ENCODE data around the gene YIPF2.
"Not testable (repeated sequence)": the region's sequence is repeated elsewhere in the genome, so short reads cannot be mapped to it uniquely, and the experiment has no call there.

YIPF2 gene

GRCh38 chr19:10928563-10929401 is at the start of gene YIPF2, which contains the start of gene TIMM29:
YIPF2 (minus strand) TSS chr19:10928639; CDS start chr19:10928410, 229 bp downstream.
TIMM29 (plus strand) TSS chr19:10928811; CDS start chr19:10928823, 12 bp downstream.
- peak; percentile 99 for DNase-seq

- DNase-seq = no peak
These were observed 49.3 kb upstream of the YIPF2 start for GRCh38 chr19:10977742-10978092.

- no peak for DNase-seq
These were observed 47.9 kb upstream of the YIPF2 start for GRCh38 chr19:10976131-10976892.

GRCh38 chr19:10975374-10976130 is 47.1 kb upstream of the YIPF2 start:
- no peak for DNase-seq

GRCh38 chr19:10971107-10971726 is 42.8 kb upstream of the YIPF2 start:
- no peak for DNase-seq

- no peak for DNase-seq
These were observed 40.2 kb upstream of the YIPF2 start for GRCh38 chr19:10968527-10969135.

GRCh38 chr19:10966809-10967208 is 38.4 kb upstream of the YIPF2 start:
- DNase-seq = no peak

- no peak for DNase-seq
These were observed 37.0 kb upstream of the YIPF2 start for GRCh38 chr19:10965398-10965797.

- DNase-seq = no peak
These were observed 36.5 kb upstream of the YIPF2 start for GRCh38 chr19:10964903-10965302.

- DNase-seq = no peak
These were observed 35.4 kb upstream of the YIPF2 start for GRCh38 chr19:10963865-10964264.

GRCh38 chr19:10962863-10963262 is 34.4 kb upstream of the YIPF2 start:
- DNase-seq = no peak

- peak; percentile 27 for DNase-seq
These were observed 32.8 kb upstream of the YIPF2 start for GRCh38 chr19:10961073-10961860.

- peak; percentile 97 for DNase-seq
These were observed 32.1 kb upstream of the YIPF2 start, which contains the start of gene SMARCA4 for GRCh38 chr19:10960314-10961072. SMARCA4 (plus strand) TSS chr19:10961030; CDS start chr19:10984152, 23,122 bp downstream.

GRCh38 chr19:10959277-10959968 is 31.0 kb upstream of the YIPF2 start:
- not testable (repeated sequence) for DNase-seq

- no peak for DNase-seq
These were observed 24.4 kb upstream of the YIPF2 start for GRCh38 chr19:10952809-10953208.

GRCh38 chr19:10946958-10947657 is 18.7 kb upstream of the YIPF2 start:
- peak; percentile 74 for DNase-seq

- DNase-seq = no peak
These were observed 16.8 kb upstream of the YIPF2 start for GRCh38 chr19:10945264-10945663.

- DNase-seq = not testable (repeated sequence)
These were observed 15.0 kb upstream of the YIPF2 start for GRCh38 chr19:10943412-10943811.

- DNase-seq = not testable (repeated sequence)
These were observed 13.2 kb upstream of the YIPF2 start for GRCh38 chr19:10941649-10942048.
